GM19351 (cell line): Measurements from ENCODE around the gene TK1.
A peak's percentile ranks its signal among the peaks of the same experiment; 100 is the strongest.
"Not testable (repeated sequence)": the region's sequence is repeated elsewhere in the genome, so short reads cannot be mapped to it uniquely, and the experiment has no call there.

Source experiments
- ATAC-seq: cut with Tn5 transposase; IDR thresholded peaks from one replicate; pipeline ENCODE4 v1.9.1; 2021; ENCODE audit warnings: mild to moderate bottlenecking, moderate library complexity; ENCODE audit not compliant: unreplicated experiment

TK1 gene, protein sequence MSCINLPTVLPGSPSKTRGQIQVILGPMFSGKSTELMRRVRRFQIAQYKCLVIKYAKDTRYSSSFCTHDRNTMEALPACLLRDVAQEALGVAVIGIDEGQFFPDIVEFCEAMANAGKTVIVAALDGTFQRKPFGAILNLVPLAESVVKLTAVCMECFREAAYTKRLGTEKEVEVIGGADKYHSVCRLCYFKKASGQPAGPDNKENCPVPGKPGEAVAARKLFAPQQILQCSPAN

DNA sequence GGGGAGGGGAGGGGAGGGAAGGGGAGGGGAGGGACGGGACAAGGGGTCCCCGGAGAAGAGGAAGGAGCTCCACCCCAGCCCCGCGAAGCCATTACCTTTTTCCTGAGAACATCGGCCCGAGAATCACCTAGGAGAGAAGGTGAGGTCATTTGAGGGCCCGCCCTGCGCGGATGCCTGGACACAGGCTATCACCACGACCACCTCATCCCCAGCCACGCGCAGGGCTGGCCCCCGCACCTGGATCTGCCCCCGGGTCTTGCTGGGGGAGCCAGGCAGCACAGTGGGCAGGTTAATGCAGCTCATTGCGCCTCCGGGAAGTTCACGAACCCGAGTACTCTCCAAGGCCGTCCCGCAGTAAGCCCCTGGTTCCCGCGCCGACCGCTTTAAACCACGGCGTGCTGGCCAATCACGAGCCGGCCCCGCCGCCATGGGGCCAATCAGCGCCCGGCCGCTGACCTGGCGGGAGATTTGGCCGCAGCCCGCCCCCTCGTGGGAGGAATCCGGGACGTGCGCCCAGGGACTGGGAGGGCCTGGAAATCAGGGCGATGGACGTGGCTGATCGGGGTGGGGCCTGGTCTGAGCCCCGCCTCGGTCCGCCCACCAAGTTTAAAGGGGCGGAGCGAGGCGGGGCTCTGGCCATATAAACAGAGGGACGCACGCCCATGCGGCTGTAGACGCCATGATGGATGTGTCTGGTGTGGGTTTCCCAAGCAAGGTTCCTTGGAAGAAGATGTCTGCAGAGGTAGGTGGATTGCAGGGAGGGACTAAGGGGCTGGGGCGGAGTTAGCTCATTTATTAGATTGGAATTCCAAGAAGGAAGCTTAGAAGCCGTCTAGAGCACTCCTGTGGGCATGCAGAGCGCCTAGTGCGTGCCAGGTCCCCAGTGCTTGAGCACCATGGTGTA lies at the start of gene TK1, which contains the start of gene AFMID:
Gene TK1 (minus strand): TSS at position 361 of the 904 bp plus-strand sequence. CDS start 58 bp downstream, at position 303.
Gene AFMID (plus strand): TSS at position 671 of the 904 bp plus-strand sequence. CDS start 9 bp downstream, at position 680.
- ATAC-seq: peak; percentile 85

DNA sequence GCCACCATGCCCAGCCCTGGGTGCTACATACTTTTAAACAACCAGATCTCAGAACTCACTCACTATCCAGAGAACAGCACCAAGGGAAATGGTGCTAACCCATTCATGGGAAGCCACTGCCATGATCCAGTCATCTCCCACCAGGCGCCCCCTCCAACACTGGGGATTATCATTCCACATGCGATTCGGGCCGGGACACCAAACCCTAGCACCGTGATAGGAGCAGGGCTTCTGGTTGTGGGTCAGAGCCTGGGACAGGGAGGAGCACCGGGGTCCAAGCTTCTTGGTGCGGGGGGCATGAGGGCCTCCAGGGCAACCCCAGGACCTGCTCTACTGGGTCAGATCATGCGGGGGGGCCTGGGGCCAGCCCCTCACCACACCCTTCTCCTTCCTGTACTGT lies 49.0 kb upstream of the TK1 start:
- ATAC-seq: no peak

- ATAC-seq: not testable (repeated sequence)
Measured at GRCh38 chr17:78235022-78235421, 48.2 kb upstream of the TK1 start.

DNA sequence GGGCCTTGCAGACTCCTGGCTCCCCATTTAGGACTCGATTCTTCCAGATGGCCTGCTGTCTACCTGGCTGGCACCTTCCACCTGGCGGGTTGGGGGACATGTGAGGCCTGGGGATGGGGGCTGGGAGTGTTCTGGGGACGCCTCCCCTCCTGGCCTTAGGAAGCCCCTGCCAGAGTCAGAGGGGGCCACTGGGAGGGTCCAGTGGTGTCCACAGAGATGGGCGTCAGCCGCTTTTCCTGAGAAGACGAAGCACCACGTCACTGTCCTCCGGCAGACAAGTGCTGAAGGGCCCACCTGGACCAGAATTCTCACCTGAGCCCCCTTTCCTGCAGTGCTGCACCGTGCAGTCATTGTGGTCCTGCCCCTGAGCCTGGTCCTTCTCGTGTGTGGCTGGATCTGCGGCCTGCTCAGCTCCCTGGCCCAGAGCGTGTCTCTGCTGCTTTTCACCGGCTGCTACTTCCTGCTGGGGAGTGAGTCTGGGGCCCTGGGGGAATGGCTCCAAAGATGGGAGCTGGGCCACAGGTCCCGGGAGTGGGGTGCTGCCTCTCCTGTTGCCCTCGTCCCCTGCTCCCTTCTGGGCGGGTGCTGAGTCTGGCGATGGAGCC lies 47.5 kb upstream of the TK1 start:
- no peak for ATAC-seq

DNA sequence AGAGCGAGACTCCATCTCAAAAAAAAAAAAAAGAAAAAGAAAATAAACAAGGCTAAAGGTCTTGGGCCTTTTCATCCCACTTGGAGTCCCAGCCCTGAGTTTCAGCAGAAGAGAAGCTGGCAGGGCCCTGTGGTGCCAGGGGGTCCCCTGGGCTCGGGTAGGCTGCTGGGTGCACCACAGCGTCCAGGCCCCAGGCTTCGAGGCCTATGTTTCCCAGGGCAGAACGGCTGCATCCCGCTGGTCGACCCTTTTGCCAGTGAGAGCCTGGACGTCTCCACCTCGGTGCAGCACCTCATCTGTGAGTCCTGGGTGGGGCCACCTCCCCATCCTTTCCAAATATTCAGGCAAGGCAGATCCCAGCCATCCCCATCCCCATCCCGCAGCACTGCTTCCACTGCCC lies 46.8 kb upstream of the TK1 start:
- no peak for ATAC-seq

DNA sequence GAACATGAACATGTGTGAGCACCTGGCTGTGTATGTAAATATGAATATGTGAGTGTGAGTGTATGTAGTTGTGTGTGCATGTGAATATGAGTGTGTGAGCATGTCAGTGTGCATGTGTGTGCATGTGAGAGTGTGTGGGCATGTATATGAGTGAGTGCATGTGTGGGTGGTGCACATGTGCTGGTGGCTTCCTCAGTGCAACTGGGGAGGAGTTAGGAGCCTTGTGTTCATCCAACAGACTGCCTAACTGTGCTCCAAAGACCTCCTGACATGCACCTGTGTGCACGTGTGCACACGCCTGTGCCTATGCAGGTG lies 46.0 kb upstream of the TK1 start:
- ATAC-seq: no peak

GRCh38 chr17:78231991-78232858 lies 45.4 kb upstream of the TK1 start:
- ATAC-seq: no peak

- no peak for ATAC-seq
Measured at GRCh38 chr17:78230996-78231935, 44.4 kb upstream of the TK1 start, which contains the start of gene TMEM235. Gene TMEM235, plus strand, starts transcription at chr17:78231631. Its CDS starts 393 bp downstream, at chr17:78232024.

GRCh38 chr17:78230252-78230962 lies 43.6 kb upstream of the TK1 start:
- no peak for ATAC-seq

DNA sequence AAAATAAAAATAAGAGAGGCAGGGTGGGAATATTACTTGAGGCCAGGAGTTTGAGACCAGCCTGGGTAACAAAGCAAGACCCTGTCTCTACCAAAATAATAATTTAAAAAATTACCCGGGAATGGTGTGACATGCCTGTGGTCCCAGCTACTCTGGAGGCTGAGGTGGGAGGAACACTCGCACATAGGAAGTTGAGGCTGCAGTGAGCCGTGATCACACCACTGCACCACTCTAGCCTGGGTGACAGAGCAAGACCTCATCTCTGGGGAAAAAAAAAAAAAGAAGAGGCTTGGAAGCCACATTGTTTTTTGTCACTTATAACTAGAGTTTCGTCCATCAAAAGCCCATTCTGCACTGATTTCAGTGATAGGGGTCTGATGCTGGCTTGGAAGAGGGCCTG lies 41.3 kb upstream of the TK1 start:
- no peak for ATAC-seq

DNA sequence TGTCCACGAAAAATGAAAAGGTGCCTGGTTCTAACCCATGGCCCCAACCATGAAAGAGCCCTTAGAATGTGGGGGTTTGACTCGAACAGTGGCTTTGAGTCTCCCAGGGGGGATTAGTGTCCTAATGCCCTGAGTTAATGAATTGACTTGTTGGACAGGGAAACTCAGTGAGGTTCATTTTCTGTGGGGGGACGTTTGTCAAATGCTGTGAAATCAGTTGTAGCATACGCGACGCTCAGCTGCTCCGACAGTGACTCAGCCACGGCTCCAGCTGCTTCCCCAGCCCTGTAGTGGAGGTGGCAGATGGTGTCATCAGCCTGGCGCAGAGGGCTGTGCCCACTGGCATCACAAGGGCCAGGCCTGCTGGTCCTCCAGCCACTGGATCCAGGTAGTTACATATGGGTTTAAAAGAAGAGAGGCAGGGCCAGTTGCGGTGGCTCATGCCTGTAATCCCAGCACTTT lies 40.6 kb upstream of the TK1 start:
- no peak for ATAC-seq

DNA sequence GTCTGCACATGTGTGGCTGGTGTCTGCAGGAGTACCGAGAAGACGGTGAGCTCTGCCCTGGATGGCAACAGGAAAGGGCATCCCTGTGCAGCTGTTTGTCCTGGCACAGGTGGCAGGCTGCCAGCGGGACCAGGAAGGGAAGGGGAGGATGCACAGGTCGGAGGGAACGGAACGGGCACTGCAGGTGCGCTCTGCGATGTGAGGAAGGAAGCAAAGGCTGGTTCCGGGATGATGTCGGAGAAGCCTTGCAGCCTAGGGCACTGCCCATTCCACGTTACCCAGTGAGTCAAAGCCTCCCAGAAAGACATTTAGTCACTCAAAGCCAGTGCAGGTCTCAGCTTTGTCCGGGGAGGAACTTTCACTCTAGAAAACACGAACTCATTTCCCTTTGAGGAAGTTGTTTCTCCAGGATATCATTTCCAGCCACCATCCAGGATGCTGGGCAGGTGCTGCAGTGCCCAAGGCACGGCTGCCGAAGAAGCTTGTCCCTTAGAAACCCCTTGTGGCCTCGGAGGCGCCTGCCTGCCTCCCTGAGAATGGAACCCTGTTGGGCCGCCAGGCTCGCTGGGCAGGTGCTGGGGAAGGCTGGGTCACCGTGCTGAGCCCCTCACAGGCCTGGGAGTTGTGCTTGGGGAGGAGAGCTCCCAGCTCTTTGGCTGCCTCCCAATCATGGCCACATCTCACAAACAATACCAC lies 40.1 kb upstream of the TK1 start:
- no peak for ATAC-seq

- no peak for ATAC-seq
Measured at GRCh38 chr17:78226055-78226758, 39.4 kb upstream of the TK1 start.

DNA sequence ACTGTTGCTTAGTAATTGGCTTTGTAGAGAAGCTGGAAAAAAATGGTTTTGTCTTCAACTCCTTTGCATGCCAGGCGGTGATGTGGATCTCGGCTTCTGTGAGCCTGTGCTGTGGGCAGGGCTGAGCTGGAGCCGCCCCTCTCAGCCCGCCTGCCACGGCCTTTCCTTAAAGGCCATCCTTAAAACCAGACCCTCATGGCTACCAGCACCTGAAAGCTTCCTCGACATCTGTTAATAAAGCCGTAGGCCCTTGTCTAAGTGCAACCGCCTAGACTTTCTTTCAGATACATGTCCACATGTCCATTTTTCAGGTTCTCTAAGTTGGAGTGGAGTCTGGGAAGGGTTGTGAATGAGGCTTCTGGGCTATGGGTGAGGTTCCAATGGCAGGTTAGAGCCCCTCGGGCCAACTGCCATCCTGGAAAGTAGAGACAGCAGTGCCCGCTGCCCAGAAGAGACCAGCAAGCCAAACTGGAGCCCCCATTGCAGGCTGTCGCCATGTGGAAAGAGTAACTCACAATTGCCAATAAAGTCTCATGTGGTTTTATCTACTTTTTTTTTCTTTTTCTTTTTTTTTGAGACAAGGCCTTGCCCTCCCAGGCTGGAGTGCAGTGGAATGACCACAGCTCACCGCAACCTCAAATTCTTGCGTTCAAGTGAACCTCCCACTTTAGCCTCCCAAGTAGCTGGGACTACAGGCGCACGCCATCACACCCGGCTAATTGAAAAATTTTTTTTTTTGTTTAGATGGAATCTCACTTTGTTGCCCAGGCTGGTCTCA lies 38.4 kb upstream of the TK1 start:
- no peak for ATAC-seq

GRCh38 chr17:78224231-78225087 lies 37.6 kb upstream of the TK1 start:
- ATAC-seq: no peak

DNA sequence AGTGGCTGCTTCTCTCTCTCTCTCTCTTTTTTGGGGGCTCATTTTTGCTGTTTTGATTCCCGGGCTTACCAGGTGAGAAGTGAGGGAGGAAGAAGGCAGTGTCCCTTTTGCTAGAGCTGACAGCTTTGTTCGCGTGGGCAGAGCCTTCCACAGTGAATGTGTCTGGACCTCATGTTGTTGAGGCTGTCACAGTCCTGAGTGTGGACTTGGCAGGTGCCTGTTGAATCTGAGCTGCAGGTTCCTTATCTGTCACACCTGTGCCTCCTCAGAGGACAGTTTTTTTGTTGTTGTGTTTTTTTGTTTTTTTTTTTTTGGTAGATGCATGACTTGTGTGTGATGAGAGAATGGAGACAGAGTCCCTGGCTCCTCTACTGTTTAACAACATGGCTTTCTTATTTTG lies 36.9 kb upstream of the TK1 start:
- ATAC-seq: no peak
